Kasumi-1 (cell line): ENCODE measurements around the gene MOXD1.
"Not testable (repeated sequence)": the region's sequence is repeated elsewhere in the genome, so short reads cannot be mapped to it uniquely, and the experiment has no call there.

Source experiments
- DNase-seq, 2 experiments: peaks; one replicate each; lab custom pipeline; 2025; lab: John Stamatoyannopoulos, UW

Gene MOXD1

GRCh38 chr6:132280436-132280835 is 120.8 kb downstream of the MOXD1 start:
- no peak for DNase-seq

- DNase-seq, result peak; percentile 86 to 91
These were observed 121.6 kb downstream of the MOXD1 start for GRCh38 chr6:132279592-132280139.

GRCh38 chr6:132275066-132275970 is 126.0 kb downstream of the MOXD1 start:
- DNase-seq, result no peak

- no peak for DNase-seq
These were observed 128.5 kb downstream of the MOXD1 start for GRCh38 chr6:132272776-132273175.

- DNase-seq, result no peak
These were observed 130.4 kb downstream of the MOXD1 start for GRCh38 chr6:132270726-132271402.

- DNase-seq, result not testable (repeated sequence)
These were observed 132.6 kb downstream of the MOXD1 start for GRCh38 chr6:132268666-132269065.

GRCh38 chr6:132268209-132268608 is 133.1 kb downstream of the MOXD1 start:
- DNase-seq, result no peak

GRCh38 chr6:132265451-132266097 is 135.7 kb downstream of the MOXD1 start:
- DNase-seq, result no peak

- DNase-seq, result no peak
These were observed 137.2 kb downstream of the MOXD1 start for GRCh38 chr6:132264021-132264500.

GRCh38 chr6:132261354-132261753 is 139.9 kb downstream of the MOXD1 start:
- DNase-seq, result no peak

- DNase-seq, result peak; percentile 19 to 36
These were observed 142.2 kb downstream of the MOXD1 start for GRCh38 chr6:132259070-132259469.

- DNase-seq, result no peak
These were observed 143.7 kb downstream of the MOXD1 start for GRCh38 chr6:132257561-132257960.

GRCh38 chr6:132256457-132256856 is 144.8 kb downstream of the MOXD1 start:
- DNase-seq, result no peak

GRCh38 chr6:132253906-132254305 is 147.4 kb downstream of the MOXD1 start:
- no peak for DNase-seq

- no peak for DNase-seq
These were observed 148.1 kb downstream of the MOXD1 start for GRCh38 chr6:132253211-132253610.

GRCh38 chr6:132252113-132252512 is 149.2 kb downstream of the MOXD1 start:
- no peak for DNase-seq

GRCh38 chr6:132251711-132252110 is 149.6 kb downstream of the MOXD1 start:
- DNase-seq, result no peak

- DNase-seq, result no peak
These were observed 153.7 kb downstream of the MOXD1 start for GRCh38 chr6:132247381-132248159.

- DNase-seq, result no peak
These were observed 154.5 kb downstream of the MOXD1 start for GRCh38 chr6:132246632-132247270.

GRCh38 chr6:132246120-132246617 is 155.1 kb downstream of the MOXD1 start:
- DNase-seq, result no peak
